Activated T-cell treated with anti-CD3 and anti-CD28 coated beads, Interleukin-2, amount 50 U/mL, for 24 hours (primary cell): ENCODE results near the gene GAS1.

Experiments
- DNase-seq: peaks from one replicate; pipeline ENCODE4 v3.0.0-alpha.2; 2020
- H3K27ac Mint-ChIP-seq: 2 replicates; pipeline ENCODE4 v1.8.0; 2020; ENCODE audit warnings: mild to moderate bottlenecking, mixed read lengths
- H3K27me3 Mint-ChIP-seq: 2 replicates; pipeline ENCODE4 v1.8.0; 2020; ENCODE audit warnings: mixed read lengths
- H3K36me3 Mint-ChIP-seq: 2 replicates; pipeline ENCODE4 v1.8.0; 2020; ENCODE audit warnings: low read depth, mixed read lengths
- H3K4me1 Mint-ChIP-seq: 2 replicates; pipeline ENCODE4 v1.8.0; 2020; ENCODE audit warnings: low read depth, mixed read lengths
- H3K4me3 Mint-ChIP-seq: 2 replicates; pipeline ENCODE4 v1.8.0; 2020; ENCODE audit warnings: mild to moderate bottlenecking, moderate library complexity, mixed read lengths
- H3K9me3 Mint-ChIP-seq: 2 replicates; pipeline ENCODE4 v1.8.0; 2020; ENCODE audit warnings: mixed read lengths

Gene GAS1

GRCh38 chr9:86921151-86921923 lies 26.0 kb downstream of the GAS1 start:
- Mint-ChIP-seq H3K27me3 (peaks cover 42% of the 10 kb centered on the region), H3K9me3 (no peaks in the 10 kb centered on the region), H3K4me1 (no peaks in the 10 kb centered on the region), H3K27ac (no peak overlapping the region), H3K36me3 (no peaks in the 10 kb centered on the region), H3K4me3 (no peak overlapping the region)
- no peak for DNase-seq

- Mint-ChIP-seq H3K36me3 (no peaks in the 10 kb centered on the region), H3K9me3 (no peaks in the 10 kb centered on the region), H3K27ac (no peak overlapping the region), H3K27me3 (peaks cover 31% of the 10 kb centered on the region), H3K4me1 (no peaks in the 10 kb centered on the region), H3K4me3 (no peak overlapping the region)
- no peak for DNase-seq
Observed at GRCh38 chr9:86918556-86918955, 28.8 kb downstream of the GAS1 start.

GRCh38 chr9:86912210-86912609 lies 35.1 kb downstream of the GAS1 start:
- H3K27ac Mint-ChIP-seq, result no peak overlapping the region
- H3K9me3 Mint-ChIP-seq, result no peaks in the 10 kb centered on the region
- no peak for DNase-seq
- H3K36me3 Mint-ChIP-seq, result no peaks in the 10 kb centered on the region
- no peaks in the 10 kb centered on the region for H3K4me1 Mint-ChIP-seq
- peaks cover 36% of the 10 kb centered on the region for H3K27me3 Mint-ChIP-seq
- no peak overlapping the region for H3K4me3 Mint-ChIP-seq

- no peak overlapping the region for H3K27ac Mint-ChIP-seq
- H3K27me3 Mint-ChIP-seq, result peaks cover 52% of the 10 kb centered on the region
- no peaks in the 10 kb centered on the region for H3K9me3 Mint-ChIP-seq
- H3K36me3 Mint-ChIP-seq, result no peaks in the 10 kb centered on the region
- no peaks in the 10 kb centered on the region for H3K4me1 Mint-ChIP-seq
- DNase-seq, result no peak
- no peak overlapping the region for H3K4me3 Mint-ChIP-seq
Observed at GRCh38 chr9:86909388-86909787, 37.9 kb downstream of the GAS1 start.

GRCh38 chr9:86908261-86908660 lies 39.0 kb downstream of the GAS1 start:
- Mint-ChIP-seq H3K36me3 (no peaks in the 10 kb centered on the region), H3K27me3 (peaks cover 55% of the 10 kb centered on the region), H3K9me3 (no peaks in the 10 kb centered on the region), H3K4me1 (no peaks in the 10 kb centered on the region), H3K27ac (no peak overlapping the region), H3K4me3 (no peak overlapping the region)
- no peak for DNase-seq

- Mint-ChIP-seq H3K27ac (no peak overlapping the region), H3K36me3 (no peaks in the 10 kb centered on the region), H3K9me3 (no peaks in the 10 kb centered on the region), H3K27me3 (peaks cover 63% of the 10 kb centered on the region), H3K4me1 (peaks cover 6% of the 10 kb centered on the region), H3K4me3 (no peak overlapping the region)
- no peak for DNase-seq
Observed at GRCh38 chr9:86907346-86907745, 40.0 kb downstream of the GAS1 start.

GRCh38 chr9:86903734-86904085 lies 43.6 kb downstream of the GAS1 start:
- H3K4me1 Mint-ChIP-seq, result peaks cover 10% of the 10 kb centered on the region
- H3K27me3 Mint-ChIP-seq, result peaks cover 78% of the 10 kb centered on the region
- DNase-seq, result no peak
- H3K9me3 Mint-ChIP-seq, result no peaks in the 10 kb centered on the region
- H3K27ac Mint-ChIP-seq, result no peak overlapping the region
- H3K4me3 Mint-ChIP-seq, result no peak overlapping the region
- no peaks in the 10 kb centered on the region for H3K36me3 Mint-ChIP-seq

GRCh38 chr9:86902991-86903733 lies 44.1 kb downstream of the GAS1 start:
- H3K36me3 Mint-ChIP-seq, result no peaks in the 10 kb centered on the region
- no peak overlapping the region for H3K27ac Mint-ChIP-seq
- no peak for DNase-seq
- peaks cover 10% of the 10 kb centered on the region for H3K4me1 Mint-ChIP-seq
- H3K9me3 Mint-ChIP-seq, result no peaks in the 10 kb centered on the region
- H3K27me3 Mint-ChIP-seq, result peaks cover 78% of the 10 kb centered on the region
- no peak overlapping the region for H3K4me3 Mint-ChIP-seq

GRCh38 chr9:86902586-86902985 lies 44.7 kb downstream of the GAS1 start:
- no peak for DNase-seq
- Mint-ChIP-seq H3K27ac (no peak overlapping the region), H3K27me3 (peaks cover 78% of the 10 kb centered on the region), H3K9me3 (no peaks in the 10 kb centered on the region), H3K4me3 (no peak overlapping the region), H3K36me3 (no peaks in the 10 kb centered on the region), H3K4me1 (peaks cover 10% of the 10 kb centered on the region)

GRCh38 chr9:86902176-86902575 lies 45.1 kb downstream of the GAS1 start:
- Mint-ChIP-seq H3K9me3 (no peaks in the 10 kb centered on the region), H3K4me1 (peaks cover 10% of the 10 kb centered on the region), H3K36me3 (no peaks in the 10 kb centered on the region), H3K27me3 (peaks cover 75% of the 10 kb centered on the region), H3K4me3 (no peak overlapping the region), H3K27ac (no peak overlapping the region)
- DNase-seq, result no peak

GRCh38 chr9:86901511-86901910 lies 45.8 kb downstream of the GAS1 start:
- H3K9me3 Mint-ChIP-seq, result no peaks in the 10 kb centered on the region
- H3K27ac Mint-ChIP-seq, result no peak overlapping the region
- H3K4me3 Mint-ChIP-seq, result no peak overlapping the region
- H3K4me1 Mint-ChIP-seq, result peaks cover 10% of the 10 kb centered on the region
- no peak for DNase-seq
- no peaks in the 10 kb centered on the region for H3K36me3 Mint-ChIP-seq
- peaks cover 70% of the 10 kb centered on the region for H3K27me3 Mint-ChIP-seq
